Tibial artery (tissue), 4 donors: Measurements from ENCODE around the gene NCL.
"Not testable (repeated sequence)": the region's sequence is repeated elsewhere in the genome, so short reads cannot be mapped to it uniquely, and the experiment has no call there.

Source experiments
- DNase-seq, 2 donors: peaks; one replicate each; pipeline ENCODE4 v3.0.0-alpha.2; 2019
- H3K27ac ChIP-seq, 2 donors: fragments of 200-600 bp; sonication (generic) in 1 of 2; 1 replicate in 1 of 2; 2 replicates in 1 of 2; pipeline ENCODE4 v1.5.1; 2018 to 2019; ENCODE audit warnings: mild to moderate bottlenecking in 1 of 2
- H3K27me3 ChIP-seq, 2 donors: fragments of 200-600 bp; sonication (generic) in 1 of 2; one replicate each; pipeline versions ENCODE4 v1.5.1 to v1.6.0; 2016 to 2019
- H3K36me3 ChIP-seq, 3 donors: fragments of 200-600 bp; sonication (generic) in 2 of 3; one replicate each; pipeline ENCODE4 v1.5.1; 2016 to 2019; ENCODE audit warnings: mild to moderate bottlenecking in 2 of 3
- H3K4me1 ChIP-seq, 4 donors: fragments of 200-600 bp; sonication (generic) in 2 of 4; 1 replicate in 3 of 4; 2 replicates in 1 of 4; pipeline ENCODE4 v1.5.1; 2016 to 2019
- H3K4me3 ChIP-seq, 2 donors: fragments of 200-600 bp; sonication (generic) in 1 of 2; 1 replicate in 1 of 2; 2 replicates in 1 of 2; pipeline ENCODE4 v1.5.1; 2018 to 2019; ENCODE audit warnings: mild to moderate bottlenecking in 2 of 2
- H3K9me3 ChIP-seq, 3 donors: fragments of 200-600 bp; sonication (generic) in 1 of 3; one replicate each; pipeline ENCODE4 v1.5.1; 2016 to 2019
- CTCF ChIP-seq, 2 experiments: fragments of 200-600 bp in 1 of 2; fragments of 450-650 bp in 1 of 2; IDR thresholded peaks; one replicate each; pipeline ENCODE4 v1.5.1; 2017 to 2019; ENCODE audit warnings: antibody characterized with exemption in 2 of 2, mild to moderate bottlenecking in 1 of 2, moderate library complexity in 1 of 2
- intact Hi-C: fragments of 100-400 bp; cut with DNase I; formaldehyde crosslinking; loops from one replicate; pipeline ENCODE4 v1.15.0; 2023; ENCODE audit warnings: low total_unique reads

NCL gene

GRCh38 chr2:231461516-231461971, 2.7 kb downstream of the NCL start:
- peaks cover 0 to 34% (median 27%) of the 10 kb centered on the region in 4 donors for H3K4me1 ChIP-seq
- H3K4me3 ChIP-seq = no peak overlapping the region
- H3K9me3 ChIP-seq = no peaks in the 10 kb centered on the region
- peaks cover 62 to 64% (median 63%) of the 10 kb centered on the region in 3 donors for H3K36me3 ChIP-seq
- TF ChIP-seq CTCF (IDR thresholded peaks at IDR 0.05) = no peak
- DNase-seq = peak in 1 of 2 donors; percentile 25
- intact Hi-C loops = no loop called here
- H3K27ac ChIP-seq = no peak overlapping the region
- no peaks in the 10 kb centered on the region for H3K27me3 ChIP-seq

- peaks cover 69 to 71% (median 70%) of the 10 kb centered on the region in 3 donors for H3K36me3 ChIP-seq
- intact Hi-C loops, H3K27ac ChIP-seq, H3K27me3 ChIP-seq, H3K4me3 ChIP-seq, H3K9me3 ChIP-seq, DNase-seq: not testable (repeated sequence)
- H3K4me1 ChIP-seq = peaks cover 0 to 34% (median 27%) of the 10 kb centered on the region in 4 donors
Observed at GRCh38 chr2:231460841-231461240, 3.4 kb downstream of the NCL start.

GRCh38 chr2:231460073-231460835, 4.0 kb downstream of the NCL start:
- peaks cover 0 to 30% (median 22%) of the 10 kb centered on the region in 4 donors for H3K4me1 ChIP-seq
- H3K27me3 ChIP-seq = no peaks in the 10 kb centered on the region
- no peak for TF ChIP-seq CTCF (IDR thresholded peaks at IDR 0.05)
- H3K9me3 ChIP-seq = no peaks in the 10 kb centered on the region
- DNase-seq = no peak
- peaks cover 75 to 77% (median 76%) of the 10 kb centered on the region in 3 donors for H3K36me3 ChIP-seq
- H3K27ac ChIP-seq = no peak overlapping the region
- H3K4me3 ChIP-seq = no peak overlapping the region
- intact Hi-C loops = no loop called here

- H3K4me3 ChIP-seq = no peak overlapping the region
- H3K27ac ChIP-seq = no peak overlapping the region
- intact Hi-C loops = no loop called here
- peaks cover 0 to 26% (median 17%) of the 10 kb centered on the region in 4 donors for H3K4me1 ChIP-seq
- no peak for TF ChIP-seq CTCF (IDR thresholded peaks at IDR 0.05)
- no peak for DNase-seq
- no peaks in the 10 kb centered on the region for H3K9me3 ChIP-seq
- H3K36me3 ChIP-seq = peaks cover 91 to 94% (median 93%) of the 10 kb centered on the region in 3 donors
- no peaks in the 10 kb centered on the region for H3K27me3 ChIP-seq
Observed at GRCh38 chr2:231458368-231458767, 5.9 kb downstream of the NCL start.

- no peak for TF ChIP-seq CTCF (IDR thresholded peaks at IDR 0.05)
- intact Hi-C loops = no loop called here
- Histone ChIP-seq H3K27ac (no peak overlapping the region), H3K4me1 (peaks cover 0 to 13% (median 4%) of the 10 kb centered on the region in 4 donors), H3K4me3 (no peak overlapping the region), H3K9me3 (no peaks in the 10 kb centered on the region), H3K36me3 (peaks cover 82 to 95% (median 95%) of the 10 kb centered on the region in 3 donors), H3K27me3 (no peaks in the 10 kb centered on the region)
- DNase-seq = no peak
Observed at GRCh38 chr2:231457101-231457500, 7.2 kb downstream of the NCL start.

- Histone ChIP-seq H3K36me3 (peaks cover 76 to 88% (median 88%) of the 10 kb centered on the region in 3 donors), H3K4me3 (no peak overlapping the region), H3K27me3 (no peaks in the 10 kb centered on the region), H3K9me3 (no peaks in the 10 kb centered on the region), H3K4me1 (peaks cover 0 to 6% (median 1%) of the 10 kb centered on the region in 4 donors), H3K27ac (no peak overlapping the region)
- intact Hi-C loops = no loop called here
- no peak for DNase-seq
- TF ChIP-seq CTCF (IDR thresholded peaks at IDR 0.05) = no peak
Observed at GRCh38 chr2:231456295-231457004, 7.8 kb downstream of the NCL start.
